Activated naive CD4-positive, alpha-beta T cell treated with anti-CD3 and anti-CD28 coated beads, Interleukin-2, amount 50 U/mL, for 72 hours (primary cell): ENCODE results near the gene NCKAP1. TPM values are rescaled to one million over a fixed set of nuclear protein-coding genes. Genes with fewer than 3 reads are reported as not detected.

Experiments used
- total RNA-seq, 2 donors: library from RNA; stranded (reverse); gene quantifications; one replicate each; pipeline ENCODE4 v1.2.3, GENCODE V29; 2022

Gene NCKAP1
- total RNA-seq, 2 donors from 2014 or later: 6.8 to 13.2 TPM

Other genes starting within 250 kb of the NCKAP1 start
- not detected for gene FRZB, start 171.8 kb downstream of the NCKAP1 start, total RNA-seq
- gene DUSP19, start 40.3 kb upstream of the NCKAP1 start, total RNA-seq: 1 to 10 TPM; 1.8 to 3.8 TPM
- gene NUP35, start 86.0 kb upstream of the NCKAP1 start, total RNA-seq: 10 to 100 TPM; 28.7 to 35.0 TPM